GM12875 (cell line): ENCODE measurements around the gene STAT5B.

Experiments
- H3K4me3 ChIP-seq: one replicate; pipeline ENCODE4 v1.5.1; 2011; ENCODE audit warnings: low read depth, low read length, control low read depth
- TF ChIP-seq, protein P1 (sequence below): IDR thresholded peaks from 2 replicates; pipeline ENCODE4 v1.5.1; 2011; ENCODE audit warnings: low read depth, mild to moderate bottlenecking, control low read depth, inconsistent platforms, low read length, moderate library complexity, borderline replicate concordance; ENCODE audit not compliant: insufficient read depth

The STAT5B gene

GRCh38 chr17:42165751-42166150 is 110.4 kb downstream of the STAT5B start:
- no peak overlapping the region for H3K4me3 ChIP-seq
- TF ChIP-seq, protein P1, sequence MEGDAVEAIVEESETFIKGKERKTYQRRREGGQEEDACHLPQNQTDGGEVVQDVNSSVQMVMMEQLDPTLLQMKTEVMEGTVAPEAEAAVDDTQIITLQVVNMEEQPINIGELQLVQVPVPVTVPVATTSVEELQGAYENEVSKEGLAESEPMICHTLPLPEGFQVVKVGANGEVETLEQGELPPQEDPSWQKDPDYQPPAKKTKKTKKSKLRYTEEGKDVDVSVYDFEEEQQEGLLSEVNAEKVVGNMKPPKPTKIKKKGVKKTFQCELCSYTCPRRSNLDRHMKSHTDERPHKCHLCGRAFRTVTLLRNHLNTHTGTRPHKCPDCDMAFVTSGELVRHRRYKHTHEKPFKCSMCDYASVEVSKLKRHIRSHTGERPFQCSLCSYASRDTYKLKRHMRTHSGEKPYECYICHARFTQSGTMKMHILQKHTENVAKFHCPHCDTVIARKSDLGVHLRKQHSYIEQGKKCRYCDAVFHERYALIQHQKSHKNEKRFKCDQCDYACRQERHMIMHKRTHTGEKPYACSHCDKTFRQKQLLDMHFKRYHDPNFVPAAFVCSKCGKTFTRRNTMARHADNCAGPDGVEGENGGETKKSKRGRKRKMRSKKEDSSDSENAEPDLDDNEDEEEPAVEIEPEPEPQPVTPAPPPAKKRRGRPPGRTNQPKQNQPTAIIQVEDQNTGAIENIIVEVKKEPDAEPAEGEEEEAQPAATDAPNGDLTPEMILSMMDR: no peak

GRCh38 chr17:42163696-42164407 is 112.3 kb downstream of the STAT5B start:
- no peak overlapping the region for H3K4me3 ChIP-seq
- TF ChIP-seq, protein P1: no peak

- H3K4me3 ChIP-seq: no peak overlapping the region
- TF ChIP-seq, protein P1: peak; percentile 86
These were observed 113.1 kb downstream of the STAT5B start for GRCh38 chr17:42163113-42163512.

GRCh38 chr17:42160531-42160910 is 115.7 kb downstream of the STAT5B start:
- no peak overlapping the region for H3K4me3 ChIP-seq

GRCh38 chr17:42159796-42160530 is 116.2 kb downstream of the STAT5B start:
- no peak overlapping the region for H3K4me3 ChIP-seq
- TF ChIP-seq, protein P1: no peak

More at GRCh38 chr17:42160531-42160910, 115.7 kb downstream of the STAT5B start:
- TF ChIP-seq, protein P1: no peak

DNA sequence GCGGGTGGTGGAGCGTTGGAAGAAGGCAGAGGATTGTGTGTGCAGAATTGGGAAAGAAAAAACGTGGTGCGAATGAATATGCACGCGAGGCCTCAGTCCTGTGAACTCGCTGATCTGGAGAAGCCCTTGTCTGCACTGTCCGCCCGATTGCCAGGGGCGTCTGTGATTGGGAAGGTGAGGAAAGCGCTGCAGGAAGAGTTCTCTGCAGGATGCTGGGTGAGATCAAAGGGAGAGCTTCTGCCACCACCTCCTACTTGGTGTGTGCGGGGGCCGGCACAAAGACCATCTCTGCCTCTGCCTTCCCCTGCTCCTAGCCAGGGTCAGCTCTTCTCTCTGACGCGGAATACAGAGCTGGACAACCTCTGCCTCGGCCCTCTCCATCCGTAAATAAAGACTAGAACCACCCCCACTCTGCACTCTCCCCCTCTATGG is 120.6 kb downstream of the STAT5B start:
- TF ChIP-seq, protein P1: no peak
- no peak overlapping the region for H3K4me3 ChIP-seq
